ENCODE results near the gene OR8D4.

GRCh38 chr11:123885570-123885969, 16.4 kb upstream of the OR8D4 start, which contains the start of gene TMEM225:
- TF ChIP-seq CTCF (IDR thresholded peaks at IDR 0.05) (no peak), POLR2A (IDR thresholded peaks at IDR 0.05) (no peak)
